CD4-positive, alpha-beta T cell (primary cell): ENCODE measurements around the gene GK. TPM values are rescaled to one million over a fixed set of nuclear protein-coding genes. Genes with fewer than 3 reads are reported as not detected.
A peak's percentile ranks its signal among the peaks of the same experiment; 100 is the strongest.

Source experiments
- ATAC-seq: fragments of 200-7000 bp; cut with Tn5 transposase; one replicate; pipeline ENCODE4 v1.10.0; 2022; ENCODE audit warnings: mild to moderate bottlenecking; ENCODE audit not compliant: poor library complexity
- CTCF ChIA-PET: fragments of 350-600 bp; sonication (Branson Sonifier 250); formaldehyde crosslinking; loops from one replicate; lab custom pipeline; 2021; ENCODE audit warnings: antibody characterized with exemption, inconsistent platforms; lab: Charles Lee
- POLR2A ChIA-PET: fragments of 350-600 bp; sonication (Branson Sonifier 250); formaldehyde crosslinking; loops from one replicate; lab custom pipeline; 2021; ENCODE audit warnings: antibody characterized with exemption, inconsistent platforms; lab: Charles Lee
- DNase-seq, 14 experiments: peaks; one replicate each; pipeline ENCODE4 v3.0.0-alpha.2; 2013 to 2020; ENCODE audit warnings: mixed read lengths in 2 of 14
- H3K27ac ChIP-seq, 2 donors: one replicate each; pipeline versions ENCODE4 v1.5.1 to v1.7.0; 2013; ENCODE audit warnings: low read length in 2 of 2, low read depth in 1 of 2, mild to moderate bottlenecking in 1 of 2
- H3K27me3 ChIP-seq, 2 experiments: 1 replicate in 1 of 2; 2 replicates in 1 of 2; pipeline versions ENCODE4 v1.6.1 to v1.7.0; 2013; ENCODE audit warnings: low read length in 2 of 2, control low read depth in 1 of 2, mild to moderate bottlenecking in 1 of 2, moderate library complexity in 1 of 2; ENCODE audit not compliant: insufficient read depth in 2 of 2, control insufficient read depth in 1 of 2
- H3K36me3 ChIP-seq: one replicate; pipeline ENCODE4 v1.6.1; 2013; ENCODE audit warnings: low read length, control low read depth; ENCODE audit not compliant: insufficient read depth
- H3K4me1 ChIP-seq: one replicate; pipeline ENCODE4 v1.6.1; 2013; ENCODE audit warnings: low read length, control low read depth; ENCODE audit not compliant: insufficient read depth
- H3K4me3 ChIP-seq: one replicate; pipeline ENCODE4 v1.5.1; 2013; ENCODE audit warnings: mild to moderate bottlenecking, low read length, moderate library complexity
- H3K9me3 ChIP-seq, 2 experiments: 1 replicate in 1 of 2; 2 replicates in 1 of 2; pipeline versions ENCODE4 v1.6.1 to v1.7.0; 2013; ENCODE audit warnings: low read length in 2 of 2, mild to moderate bottlenecking in 2 of 2, control low read depth in 1 of 2, moderate library complexity in 1 of 2; ENCODE audit not compliant: control insufficient read depth in 1 of 2, insufficient read depth in 1 of 2
- H3K27ac Mint-ChIP-seq: one replicate; pipeline ENCODE4 v1.8.0; 2020; ENCODE audit warnings: mixed read lengths
- H3K27me3 Mint-ChIP-seq: one replicate; pipeline ENCODE4 v1.8.0; 2021; ENCODE audit warnings: mixed read lengths
- H3K36me3 Mint-ChIP-seq: one replicate; pipeline ENCODE4 v1.8.0; 2021; ENCODE audit warnings: low read depth, mixed read lengths
- H3K4me1 Mint-ChIP-seq: one replicate; pipeline ENCODE4 v1.8.0; 2021; ENCODE audit warnings: low read depth, mixed read lengths
- H3K4me3 Mint-ChIP-seq: one replicate; pipeline ENCODE4 v1.8.0; 2020; ENCODE audit warnings: mild to moderate bottlenecking, mixed read lengths
- H3K9me3 Mint-ChIP-seq: one replicate; pipeline ENCODE4 v1.8.0; 2020; ENCODE audit warnings: mixed read lengths
- CTCF ChIP-seq: fragments of 200-600 bp; IDR thresholded peaks from one replicate; pipeline ENCODE4 v1.8.0; 2022; ENCODE audit warnings: antibody characterized with exemption, mild to moderate bottlenecking
- intact Hi-C, 2 experiments: fragments of 100-400 bp; cut with DNase I in 1 of 2; cut with micrococcal nuclease in 1 of 2; formaldehyde crosslinking; loops; one replicate each; pipeline versions ENCODE4 v1.15.1 to v1.9.0; 2023 to 2025; cut with DNase I, micrococcal nuclease
- total RNA-seq, 174 experiments: library from RNA in 2 of 174; stranded (reverse) in 2 of 174; gene quantifications; one replicate each; pipeline ENCODE4 v1.2.3 and lab custom pipeline; 2021 to 2026

Gene GK
- total RNA-seq, 2 experiments from 2014 or later = 1.4 to 1.9 TPM

DNA sequence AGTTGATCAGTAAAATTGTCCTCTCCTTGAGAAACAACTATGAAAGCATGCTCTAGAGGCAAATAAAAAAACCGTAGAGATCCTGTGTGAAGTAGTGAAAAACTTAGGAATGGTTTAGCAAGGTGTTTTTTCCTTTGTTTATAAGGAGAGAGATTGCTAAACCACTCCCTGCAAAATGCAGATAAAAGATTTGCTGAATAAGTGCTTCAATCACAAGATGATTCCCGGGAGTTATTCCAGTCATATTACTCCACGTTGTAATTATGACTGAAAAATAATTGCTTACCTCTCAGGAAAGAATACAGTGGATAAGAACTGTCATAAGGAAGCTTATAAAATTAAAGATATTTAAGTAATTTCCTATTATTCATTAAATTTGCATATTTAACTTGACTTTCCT is 2.8 kb downstream of the GK start:
- Mint-ChIP-seq H3K4me1 (peaks cover 40% of the 10 kb centered on the region), H3K36me3 (peaks cover 6% of the 10 kb centered on the region), H3K27ac (peak overlapping the region; percentile 64), H3K4me3 (no peak overlapping the region), H3K27me3 (no peaks in the 10 kb centered on the region), H3K9me3 (no peaks in the 10 kb centered on the region)
- peaks cover 15% of the 10 kb centered on the region for H3K4me1 ChIP-seq
- no peaks in the 10 kb centered on the region for H3K36me3 ChIP-seq
- no peak overlapping the region for H3K27ac ChIP-seq
- intact Hi-C loops = loop anchor here (5.0 to 10.0 kb wide), 2 partner anchors 229 to 231 kb away; partner anchors contain the start of gene TAB3 (in 2 of the 2)
- no peak overlapping the region for H3K4me3 ChIP-seq
- ChIA-PET POLR2A (no interaction called here), CTCF (interaction anchor here (0.6 kb wide), 1 partner anchor 587 kb away, joined by 3 read pairs; no protein-coding TSS in a partner anchor)
- no peaks in the 10 kb centered on the region for H3K27me3 ChIP-seq
- ATAC-seq = no peak
- H3K9me3 ChIP-seq = no peaks in the 10 kb centered on the region
- DNase-seq = no peak
- TF ChIP-seq CTCF = no peak

- H3K36me3 ChIP-seq = no peaks in the 10 kb centered on the region
- CTCF ChIA-PET = no interaction called here
- Mint-ChIP-seq H3K4me1 (peaks cover 31% of the 10 kb centered on the region), H3K27me3 (no peaks in the 10 kb centered on the region), H3K27ac (peak overlapping the region; percentile 45), H3K4me3 (no peak overlapping the region), H3K36me3 (peaks cover 3% of the 10 kb centered on the region), H3K9me3 (no peaks in the 10 kb centered on the region)
- no peaks in the 10 kb centered on the region for H3K27me3 ChIP-seq
- H3K9me3 ChIP-seq = no peaks in the 10 kb centered on the region
- H3K4me3 ChIP-seq = no peak overlapping the region
- ATAC-seq (no peak), DNase-seq (peak in 1 of 14 experiments; percentile 21)
- no peak for TF ChIP-seq CTCF
- no peak overlapping the region for H3K27ac ChIP-seq
- peaks cover 13% of the 10 kb centered on the region for H3K4me1 ChIP-seq
- intact Hi-C loops = loop anchor here (5.0 to 10.0 kb wide), 2 partner anchors 227 to 230 kb away; partner anchors contain the start of gene TAB3 (in 2 of the 2)
- POLR2A ChIA-PET = no interaction called here
Measured at GRCh38 chrX:30657196-30658161, 4.3 kb downstream of the GK start.

DNA sequence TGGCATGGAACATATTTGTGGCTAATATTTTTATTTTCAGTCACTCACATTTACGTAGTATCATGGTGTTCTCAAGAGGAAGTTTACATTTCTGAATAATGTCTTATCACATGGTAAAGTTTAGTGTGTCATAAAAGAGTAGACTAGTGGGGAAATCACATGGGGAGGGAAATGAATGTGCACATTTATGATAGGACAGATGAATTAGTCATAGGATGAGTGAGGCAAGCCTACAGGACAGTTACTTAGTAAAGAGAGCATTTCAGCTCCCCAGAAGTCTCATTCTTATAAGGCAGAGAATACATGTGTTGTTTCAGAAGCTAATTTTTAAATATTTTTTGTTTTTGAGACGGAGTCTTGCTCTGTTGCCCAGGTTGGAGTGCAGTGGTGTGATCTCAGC is 6.2 kb downstream of the GK start:
- intact Hi-C loops = loop anchor here (5.0 to 10.0 kb wide), 2 partner anchors 225 to 228 kb away; partner anchors contain the start of gene TAB3 (in 2 of the 2)
- peak; percentile 49 for ATAC-seq
- Mint-ChIP-seq H3K4me3 (no peak overlapping the region), H3K36me3 (no peaks in the 10 kb centered on the region), H3K4me1 (peaks cover 24% of the 10 kb centered on the region), H3K9me3 (no peaks in the 10 kb centered on the region), H3K27me3 (no peaks in the 10 kb centered on the region), H3K27ac (peak overlapping the region; percentile 57)
- DNase-seq = peak in 3 of 14 experiments; percentile 24 to 58 (median 42)
- POLR2A ChIA-PET = no interaction called here
- CTCF ChIA-PET = no interaction called here
- peaks cover 3% of the 10 kb centered on the region for H3K4me1 ChIP-seq
- no peaks in the 10 kb centered on the region for H3K9me3 ChIP-seq
- no peaks in the 10 kb centered on the region for H3K27me3 ChIP-seq
- H3K4me3 ChIP-seq = no peak overlapping the region
- no peak overlapping the region for H3K27ac ChIP-seq
- no peaks in the 10 kb centered on the region for H3K36me3 ChIP-seq
- no peak for TF ChIP-seq CTCF
